ENCODE measurements around the gene ID4. TPM values are rescaled to one million over a fixed set of nuclear protein-coding genes. Genes with fewer than 3 reads are reported as not detected.

Gene ID4
- total and polyA plus RNA-seq, 9 donors: 9.9 to 169 (median 49.2) TPM

GRCh38 chr6:19803331-19804204, 33.6 kb upstream of the ID4 start:
- H3K27me3 ChIP-seq: no peaks in the 10 kb centered on the region
- peaks cover 5% of the 10 kb centered on the region for H3K4me1 ChIP-seq (ENCODE audit: insufficient read depth)
- WGBS, 3 donors: 4 to 8% (median 6%) methylated on average over 9 of the region's 9 CpGs
- no peak for DNase-seq
- intact Hi-C loops (cut with DNase I): loop anchor here in 1 of 4 donors (5.0 kb wide), 1 partner anchor 34 kb away; the partner anchor contains the start of gene ID4
- H3K36me3 ChIP-seq: no peaks in the 10 kb centered on the region
- peak overlapping the region; percentile 45 for H3K4me3 ChIP-seq
- TF ChIP-seq CTCF (IDR thresholded peaks at IDR 0.05): no peak
- no peak for TF ChIP-seq EP300 (IDR thresholded peaks at IDR 0.05)
- TF ChIP-seq POLR2A (IDR thresholded peaks at IDR 0.05): no peak
- no peaks in the 10 kb centered on the region for H3K9me3 ChIP-seq
- H3K27ac ChIP-seq: peak overlapping the region in 1 of 2 donors; percentile 45

GRCh38 chr6:19804205-19805128, 32.7 kb upstream of the ID4 start:
- TF ChIP-seq EP300 (IDR thresholded peaks at IDR 0.05) (peak; percentile 67), CTCF (IDR thresholded peaks at IDR 0.05) (peak in 1 of 3 donors; percentile 12), POLR2A (IDR thresholded peaks at IDR 0.05) (peak; percentile 58)
- peak overlapping the region in 1 of 2 donors; percentile 80 for H3K27ac ChIP-seq
- peak; percentile 94 to 98 (median 97) for DNase-seq
- intact Hi-C loops (cut with DNase I): loop anchor here in 1 of 4 donors (5.0 kb wide), 1 partner anchor 33 kb away; the partner anchor contains the start of gene ID4
- peaks cover 5% of the 10 kb centered on the region for H3K4me1 ChIP-seq (ENCODE audit: insufficient read depth)
- WGBS, 3 donors: 0 to 1% (median 1%) methylated on average over 77 of the region's 77 CpGs
- no peaks in the 10 kb centered on the region for H3K36me3 ChIP-seq
- peak overlapping the region; percentile 45 for H3K4me3 ChIP-seq
- H3K27me3 ChIP-seq: no peaks in the 10 kb centered on the region
- no peaks in the 10 kb centered on the region for H3K9me3 ChIP-seq

- Histone ChIP-seq H3K9me3 (no peaks in the 10 kb centered on the region), H3K4me1 (ENCODE audit: insufficient read depth) (peaks cover 5% of the 10 kb centered on the region), H3K4me3 (peak overlapping the region; percentile 45), H3K36me3 (no peaks in the 10 kb centered on the region), H3K27me3 (no peaks in the 10 kb centered on the region), H3K27ac (peak overlapping the region in 1 of 2 donors; percentile 80)
- no peak for DNase-seq
- peak in 1 of 3 donors; percentile 1 for TF ChIP-seq CTCF (IDR thresholded peaks at IDR 0.05)
- TF ChIP-seq POLR2A (IDR thresholded peaks at IDR 0.05): no peak
- WGBS, 3 donors: 24 to 36% (median 30%) methylated on average over 6 of the region's 6 CpGs
- intact Hi-C loops (cut with DNase I): no loop called here
Observed at GRCh38 chr6:19805129-19805481, 32.1 kb upstream of the ID4 start.

GRCh38 chr6:19806971-19807396, 30.2 kb upstream of the ID4 start:
- H3K27ac ChIP-seq: no peak overlapping the region
- no peaks in the 10 kb centered on the region for H3K36me3 ChIP-seq
- intact Hi-C loops (cut with DNase I): no loop called here
- DNase-seq: peak in 1 of 5 donors; percentile 26
- H3K4me1 ChIP-seq (ENCODE audit: insufficient read depth): peaks cover 5% of the 10 kb centered on the region
- no peaks in the 10 kb centered on the region for H3K27me3 ChIP-seq
- WGBS, 3 donors: 97 to 98% (median 97%) methylated on average over 16 to 21 of the region's 21 CpGs
- H3K4me3 ChIP-seq: no peak overlapping the region
- no peak for TF ChIP-seq EP300 (IDR thresholded peaks at IDR 0.05)
- TF ChIP-seq POLR2A (IDR thresholded peaks at IDR 0.05): no peak
- TF ChIP-seq CTCF (IDR thresholded peaks at IDR 0.05): no peak
- H3K9me3 ChIP-seq: no peaks in the 10 kb centered on the region

All from ovary (tissue), 9 donors.